ENCODE data around the gene GPER1.
"Not testable (repeated sequence)": the region's sequence is repeated elsewhere in the genome, so short reads cannot be mapped to it uniquely, and the experiment has no call there.

Gene GPER1

DNA sequence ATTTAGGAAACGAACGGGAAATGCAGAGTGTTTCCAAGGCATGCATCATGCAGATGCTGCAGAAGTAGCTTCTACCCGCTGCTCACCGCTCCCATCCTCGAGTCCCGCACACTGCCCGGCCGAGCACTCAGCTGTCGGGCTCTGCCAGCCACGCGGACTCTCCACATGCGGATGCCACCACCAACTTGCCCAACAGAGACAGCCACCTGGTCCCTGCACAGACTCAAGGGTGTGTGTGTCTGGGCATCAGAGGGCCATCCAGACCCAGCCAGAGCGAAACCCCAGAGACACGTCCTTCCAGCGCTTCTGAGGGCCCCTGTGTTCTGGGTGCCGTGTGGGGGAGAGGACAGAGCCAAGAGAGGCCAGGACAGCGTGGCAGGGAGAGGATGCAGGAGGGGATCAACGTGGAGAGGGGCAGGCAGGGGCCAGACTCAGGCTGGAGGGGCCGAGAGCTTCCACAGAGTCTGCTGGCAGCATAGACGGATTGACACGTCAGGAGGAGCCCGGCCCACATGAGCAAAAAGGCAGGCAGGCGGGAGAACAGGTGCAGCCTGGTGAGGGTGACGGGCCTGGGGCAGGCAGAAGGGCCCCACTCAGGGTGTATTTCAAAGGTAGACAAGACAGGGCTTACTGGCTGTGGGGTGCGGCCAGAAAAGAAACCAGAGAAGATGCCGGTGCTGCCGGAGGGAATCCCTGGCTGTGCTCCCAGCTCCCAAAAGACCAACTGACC is 18.3 kb downstream of the GPER1 start:
- no peak for DNase-seq

DNA sequence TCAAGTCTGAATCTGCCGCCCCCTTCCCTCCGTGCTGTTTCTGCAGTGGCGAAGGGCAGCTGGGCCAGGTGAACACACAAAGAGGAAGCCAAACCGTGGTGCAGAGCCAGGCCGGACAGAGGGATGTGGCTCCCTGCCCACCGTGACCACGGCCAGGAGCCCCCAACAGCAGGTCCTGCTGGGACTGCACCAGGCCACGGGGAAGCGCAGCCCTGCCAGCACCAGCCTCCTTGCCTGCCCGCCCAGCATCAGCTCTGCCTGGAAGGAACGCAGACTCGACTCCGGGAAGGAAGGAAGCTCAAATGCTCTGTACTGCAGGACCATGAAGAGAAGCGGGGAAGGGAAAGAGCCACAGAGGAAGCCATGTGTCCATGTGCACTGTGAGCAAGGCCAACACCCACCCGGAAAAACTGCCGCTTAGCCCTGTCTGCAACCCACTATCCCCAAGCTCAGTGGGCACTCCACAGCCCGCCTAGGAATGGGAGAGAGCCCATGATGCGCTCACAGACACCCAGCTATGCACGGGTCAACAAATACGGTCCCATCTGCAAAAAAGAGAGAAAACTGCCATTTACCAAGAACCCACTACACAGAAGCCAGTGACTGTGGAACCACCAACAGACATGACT is 19.0 kb downstream of the GPER1 start:
- DNase-seq, result no peak

DNA sequence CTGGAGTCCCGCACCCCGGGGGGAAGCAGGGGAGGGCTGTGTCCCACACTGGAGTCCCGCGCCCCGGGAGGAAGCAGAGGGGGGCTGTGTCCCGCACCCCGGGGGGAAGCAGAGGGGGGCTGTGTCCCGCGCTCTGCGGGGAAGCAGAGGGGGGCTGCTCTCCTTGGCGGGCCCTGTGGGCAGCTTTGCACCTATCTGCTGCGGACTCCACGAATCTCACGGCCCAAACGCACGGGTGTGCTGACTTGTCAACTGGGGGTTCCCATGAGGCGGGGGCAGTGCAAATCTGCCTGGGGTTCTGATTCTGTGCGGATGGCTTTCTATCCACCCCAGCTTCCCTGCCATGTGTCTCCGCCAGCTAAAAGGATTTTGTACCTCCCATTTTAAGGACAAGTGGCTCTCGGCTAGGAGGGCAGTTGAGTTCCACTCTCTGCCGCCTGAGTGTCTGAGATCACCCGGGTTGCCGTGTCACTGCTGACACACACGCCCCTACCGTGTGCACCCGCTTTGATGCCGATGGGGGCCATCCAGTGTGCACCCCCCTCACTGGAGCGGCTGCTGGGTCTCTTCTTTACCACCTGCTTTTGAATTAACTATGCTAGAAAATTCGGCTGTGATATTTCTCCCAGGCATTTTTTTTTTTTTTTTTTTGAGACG is 20.5 kb downstream of the GPER1 start:
- DNase-seq, result no peak

- DNase-seq, result no peak
Measured at GRCh38 chr7:1109581-1110310, 21.8 kb downstream of the GPER1 start.

DNA sequence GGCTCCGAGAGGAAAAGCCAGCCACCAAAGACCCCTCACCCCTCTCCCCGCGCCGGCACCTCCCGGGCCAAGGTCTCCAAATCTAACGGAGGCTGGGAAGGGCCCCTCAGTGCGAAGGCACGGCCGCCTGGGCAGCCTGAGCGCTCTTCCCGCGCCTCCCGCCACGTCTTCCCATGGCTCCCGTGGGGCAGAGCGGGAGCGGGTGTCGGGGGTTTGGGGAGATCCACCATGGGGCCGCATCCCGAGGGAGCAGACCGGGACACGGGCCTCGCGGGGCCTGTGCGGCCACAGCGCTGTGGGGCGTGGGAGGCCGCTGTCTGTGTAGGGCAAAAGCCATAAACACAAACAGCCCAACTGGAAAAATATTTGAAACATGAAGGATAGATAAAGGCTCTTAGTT is 22.4 kb downstream of the GPER1 start:
- no peak for DNase-seq

DNA sequence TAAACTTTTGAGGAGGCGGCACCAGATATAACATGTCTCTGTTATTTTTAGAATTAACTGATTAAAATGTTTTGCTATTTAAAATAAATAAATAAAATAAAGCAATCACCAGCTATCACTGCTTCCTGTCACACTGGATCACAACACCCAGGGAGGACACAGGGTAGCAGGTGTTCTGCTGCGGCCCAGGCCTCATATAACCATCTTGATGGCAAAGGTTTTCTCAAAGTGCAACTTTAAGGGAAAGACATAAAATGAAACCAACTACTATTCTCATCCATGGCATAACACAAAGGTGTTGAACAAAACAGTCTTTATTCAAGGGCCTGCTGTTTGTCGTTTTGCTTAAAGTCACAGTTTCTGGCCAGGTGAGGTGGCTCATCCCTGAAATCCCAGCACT is 23.2 kb downstream of the GPER1 start:
- DNase-seq, result no peak

DNA sequence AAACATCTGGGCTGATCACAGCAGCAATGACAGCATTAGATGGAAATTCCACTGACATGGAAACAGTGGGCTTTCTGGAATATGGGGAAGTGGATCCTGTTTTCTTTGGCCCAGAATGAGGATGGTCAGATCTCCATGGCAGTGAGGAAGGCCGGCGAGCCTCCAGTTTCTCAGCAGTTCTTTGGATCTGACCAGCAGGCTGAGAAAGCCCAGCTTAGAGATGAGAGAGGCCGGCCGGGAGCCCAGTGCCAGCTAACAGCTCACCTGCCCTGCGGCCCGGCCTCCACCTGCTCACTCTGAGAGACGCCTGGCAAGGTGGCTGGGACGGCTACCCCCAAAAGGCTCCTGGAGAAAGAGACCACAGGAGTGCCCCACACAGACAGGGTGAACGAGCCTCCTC is 24.2 kb downstream of the GPER1 start:
- no peak for DNase-seq

GRCh38 chr7:1112625-1113547 is 25.0 kb downstream of the GPER1 start:
- no peak for DNase-seq

GRCh38 chr7:1113548-1113885 is 25.6 kb downstream of the GPER1 start:
- DNase-seq, result no peak

DNA sequence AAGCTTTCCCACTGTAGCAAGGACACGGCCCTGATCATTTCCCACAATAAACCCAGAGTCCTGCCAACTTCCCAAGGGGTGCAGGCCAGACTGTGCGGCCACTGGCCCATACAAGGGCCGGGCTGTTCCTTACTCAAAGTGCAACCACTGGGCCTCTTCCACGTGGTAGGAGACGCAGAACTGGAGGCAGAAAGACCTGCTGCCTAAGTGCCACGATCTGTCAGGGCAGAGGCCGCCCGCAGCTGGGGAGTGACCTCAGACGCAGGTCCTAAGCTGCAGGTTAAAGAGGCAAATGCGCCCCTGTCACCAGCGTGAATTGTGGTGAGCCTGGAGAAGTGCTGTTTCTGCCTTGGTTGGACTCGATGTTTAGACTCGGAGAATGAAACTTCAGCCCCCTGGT is 26.2 kb downstream of the GPER1 start:
- no peak for DNase-seq

GRCh38 chr7:1114505-1114904 is 26.6 kb downstream of the GPER1 start:
- DNase-seq, result no peak

GRCh38 chr7:1115171-1116045 is 27.5 kb downstream of the GPER1 start:
- not testable (repeated sequence) for DNase-seq

- DNase-seq, result not testable (repeated sequence)
Measured at GRCh38 chr7:1116383-1117008, 28.6 kb downstream of the GPER1 start.

DNA sequence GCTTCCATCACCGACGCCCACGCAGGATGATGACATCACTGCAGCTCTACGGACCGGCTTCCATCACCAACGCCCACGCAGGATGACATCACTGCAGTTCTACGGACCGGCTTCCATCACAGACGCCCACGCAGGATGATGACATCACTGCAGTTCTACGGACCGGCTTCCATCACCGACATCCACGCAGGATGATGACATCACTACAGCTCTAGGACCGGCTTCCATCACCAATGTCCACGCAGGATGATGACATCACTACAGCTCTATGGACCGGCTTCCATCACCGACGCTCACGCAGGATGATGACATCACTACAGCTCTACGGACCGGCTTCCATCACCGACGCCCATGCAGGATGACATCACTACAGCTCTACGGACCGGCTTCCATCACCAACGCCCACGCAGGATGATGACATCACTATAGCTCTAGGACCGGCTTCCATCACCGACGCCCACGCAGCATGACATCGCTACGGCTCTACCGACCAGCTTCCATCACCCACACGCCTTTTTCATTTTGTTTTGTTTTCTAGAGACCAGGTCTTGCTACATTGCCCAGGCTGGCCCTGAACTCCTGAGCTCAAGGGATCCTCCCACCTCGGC is 29.5 kb downstream of the GPER1 start:
- no peak for DNase-seq

DNA sequence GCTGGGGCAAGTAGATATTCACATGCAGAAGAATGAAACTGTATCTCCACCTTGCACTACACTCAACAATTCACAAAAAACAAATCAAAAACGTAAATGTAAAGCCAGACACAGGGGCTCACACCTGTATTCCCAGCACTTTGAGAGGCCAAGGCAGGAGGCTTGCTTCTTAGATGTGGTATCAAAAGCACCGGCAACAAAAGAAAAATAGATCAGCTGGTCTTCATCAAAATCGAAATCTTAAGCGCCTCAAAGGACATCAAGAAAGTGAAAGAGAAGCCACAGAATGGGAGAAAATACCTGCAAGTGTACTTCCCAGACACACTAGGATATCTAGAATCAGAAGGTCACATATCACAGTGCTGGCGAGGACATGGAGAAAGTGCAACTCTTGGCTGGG is 31.3 kb downstream of the GPER1 start:
- DNase-seq, result no peak

GRCh38 chr7:1120791-1121190 is 32.9 kb downstream of the GPER1 start:
- no peak for DNase-seq

DNA sequence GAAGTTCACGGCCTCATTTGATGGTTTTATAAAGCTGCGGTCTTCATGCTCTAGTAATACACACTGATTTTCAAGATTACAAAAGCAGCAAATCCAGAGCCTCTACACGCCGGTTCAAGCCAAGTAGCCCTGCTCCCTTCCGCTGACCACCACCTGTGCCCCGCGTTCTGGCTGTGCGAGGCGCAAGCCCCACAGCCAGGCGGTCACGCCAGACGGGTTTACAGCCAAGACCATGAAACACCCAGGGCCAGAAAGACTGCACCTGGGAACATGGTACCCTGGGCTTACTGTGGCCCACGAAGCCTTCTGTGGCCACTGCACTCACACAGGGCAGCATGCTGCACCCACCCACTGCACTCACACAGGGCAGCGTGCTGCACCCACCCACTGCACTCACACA is 33.6 kb downstream of the GPER1 start:
- DNase-seq, result no peak

GRCh38 chr7:1121886-1122831 is 34.2 kb downstream of the GPER1 start:
- no peak for DNase-seq

DNA sequence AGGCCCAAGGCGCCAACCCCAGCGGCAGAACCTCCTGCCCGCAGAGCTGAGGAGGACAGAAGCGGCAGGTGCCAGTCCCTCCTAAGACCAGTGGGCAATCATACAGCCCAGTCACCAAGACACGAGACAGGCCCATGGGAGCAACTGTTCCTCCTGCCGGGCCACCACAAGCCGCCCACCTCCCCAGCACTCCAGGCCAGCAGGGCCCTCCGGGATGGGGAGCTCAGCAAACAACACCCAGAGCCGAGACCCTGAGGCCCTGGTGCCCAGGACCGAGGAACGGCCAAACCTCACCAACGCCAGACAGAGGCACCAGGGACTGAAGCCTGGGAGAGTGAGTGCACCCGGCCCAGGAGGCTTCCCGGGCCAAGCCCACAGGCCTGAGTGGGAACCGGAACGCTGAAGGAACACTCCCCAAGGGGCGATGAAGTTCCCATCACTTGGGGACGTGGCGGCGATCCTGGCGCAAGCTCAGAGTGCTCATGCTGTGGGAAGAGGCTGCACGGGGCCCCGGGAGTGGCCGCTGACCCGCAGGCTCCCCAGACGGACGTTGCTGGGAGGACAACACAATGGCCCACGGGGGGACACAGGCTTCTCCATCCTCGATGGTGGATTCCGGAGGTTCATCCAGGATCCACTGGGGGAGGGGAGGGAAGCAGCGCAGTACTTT is 35.1 kb downstream of the GPER1 start:
- DNase-seq, result no peak
